OCI-LY7 (cell line): ENCODE measurements around the gene SYNGAP1. TPM values are rescaled to one million over a fixed set of nuclear protein-coding genes. Genes with fewer than 3 reads are reported as not detected.

Source experiments
- BruUV-seq: library from RNA; stranded (reverse); fragments of 400-500 nt; replicated peaks from 2 replicates; lab custom pipeline; 2021; lab: Mats Ljungman, UMichigan
- CTCF ChIA-PET: fragments of 300-600 bp; sonication (Branson Sonifier 250); formaldehyde crosslinking; loops from one replicate; lab custom pipeline; 2022; ENCODE audit warnings: antibody characterized with exemption; ENCODE audit not compliant: unreplicated experiment; lab: Charles Lee
- POLR2A ChIA-PET: fragments of 300-600 bp; sonication (Branson Sonifier 250); formaldehyde crosslinking; loops from one replicate; lab custom pipeline; 2022; ENCODE audit warnings: antibody characterized with exemption; lab: Charles Lee
- DNase-seq: peaks from one replicate; pipeline ENCODE4 v3.0.0-alpha.2; 2015; ENCODE audit warnings: low spot score
- H2AFZ ChIP-seq: fragments of 200-600 bp; sonication (generic), shearing (Covaris generic); 2 replicates; pipeline ENCODE4 v1.6.1; 2014; ENCODE audit warnings: mild to moderate bottlenecking, antibody characterized with exemption, low read length, moderate library complexity
- H3K27ac ChIP-seq: fragments of 200-600 bp; sonication (generic); 2 replicates; pipeline ENCODE4 v1.5.1; 2014; ENCODE audit warnings: mixed run types, low read depth, mild to moderate bottlenecking, moderate library complexity, low read length, inconsistent platforms; ENCODE audit not compliant: poor library complexity, severe bottlenecking
- H3K36me3 ChIP-seq: fragments of 200-600 bp; sonication (generic); 2 replicates; pipeline ENCODE4 v1.6.1; 2014; ENCODE audit warnings: mild to moderate bottlenecking, antibody characterized with exemption, low read length, moderate library complexity, mixed read lengths; ENCODE audit not compliant: insufficient read depth
- H3K4me1 ChIP-seq: fragments of 200-600 bp; sonication (generic); 2 replicates; pipeline ENCODE4 v1.5.1; 2014; ENCODE audit warnings: mild to moderate bottlenecking, low read length; ENCODE audit not compliant: insufficient read depth, poor library complexity, severe bottlenecking
- H3K4me2 ChIP-seq: fragments of 200-600 bp; sonication (generic); 2 replicates; pipeline ENCODE4 v1.6.1; 2014; ENCODE audit warnings: mild to moderate bottlenecking, low read length
- H3K4me3 ChIP-seq: fragments of 200-600 bp; sonication (generic); 2 replicates; pipeline ENCODE4 v1.5.1; 2014; ENCODE audit warnings: mild to moderate bottlenecking, low read depth, low read length; ENCODE audit not compliant: poor library complexity, severe bottlenecking
- H3K79me2 ChIP-seq: fragments of 200-600 bp; sonication (generic); 2 replicates; pipeline ENCODE4 v1.6.1; 2016; ENCODE audit warnings: low read depth, mild to moderate bottlenecking, low read length, moderate library complexity, mixed read lengths; ENCODE audit not compliant: insufficient read depth
- H3K9me2 ChIP-seq: fragments of 200-600 bp; sonication (generic); 2 replicates; pipeline ENCODE4 v1.6.1; 2016; ENCODE audit warnings: mild to moderate bottlenecking, low read length, mixed read lengths; ENCODE audit not compliant: insufficient read depth
- H3K9me3 ChIP-seq: fragments of 200-600 bp; sonication (generic); 2 replicates; pipeline ENCODE4 v1.6.1; 2014; ENCODE audit warnings: mild to moderate bottlenecking, mixed run types, low read length, mixed read lengths
- H4K20me1 ChIP-seq: fragments of 200-600 bp; sonication (generic); 2 replicates; pipeline ENCODE4 v1.6.1; 2014; ENCODE audit warnings: mild to moderate bottlenecking, antibody characterized with exemption, low read length, moderate library complexity, mixed read lengths; ENCODE audit not compliant: insufficient read depth
- EZH2phosphoT487 ChIP-seq: fragments of 200-600 bp; sonication (generic); IDR thresholded peaks from 2 replicates; pipeline ENCODE4 v1.6.1; 2018; ENCODE audit warnings: low read depth, borderline replicate concordance, mild to moderate bottlenecking, mixed run types, antibody characterized with exemption, low read length, moderate library complexity, mixed read lengths
- intact Hi-C: fragments of 100-400 bp; cut with micrococcal nuclease; formaldehyde crosslinking; loops from one replicate; pipeline ENCODE4 v1.10.0; 2022; ENCODE audit not compliant: unreplicated experiment
- total RNA-seq, 2 experiments: library from RNA; depleted of rRNA in 1 of 2; stranded (reverse); fragments of >200 nt in 1 of 2; shearing (Covaris generic) in 1 of 2; gene quantifications; 2 replicates each; pipeline ENCODE4 v1.2.3, GENCODE V29; 2014 to 2022
- TF ChIP-seq, protein P1 (sequence below): fragments of 200-600 bp; sonication (generic); conservative IDR thresholded peaks from 2 replicates; pipeline ENCODE4 v1.5.1; 2014; ENCODE audit warnings: mild to moderate bottlenecking, antibody characterized with exemption, low read length, moderate library complexity, mixed read lengths

Gene SYNGAP1
- total RNA-seq, 2 experiments from 2014 or later, result 5.6 to 30.7 TPM

- BruUV-seq, result no TSS peak
- POLR2A ChIA-PET, result interaction anchor here (1.2 to 1.3 kb wide), 6 partner anchors 17 to 237 kb away, joined by 3 to 6 read pairs (median 5); partner anchors contain the start of gene ZBTB22
These were observed 29.7 kb upstream of the SYNGAP1 start for GRCh38 chr6:33390173-33390572.

GRCh38 chr6:33390767-33391277 is 29.0 kb upstream of the SYNGAP1 start:
- no peak for DNase-seq
- Histone ChIP-seq H3K36me3 (peaks cover 40% of the 10 kb centered on the region), H2AFZ (peak overlapping the region; percentile 89), H3K4me3 (peak overlapping the region; percentile 53), H3K27ac (peak overlapping the region; percentile 90), H4K20me1 (peaks cover 26% of the 10 kb centered on the region), H3K79me2 (peaks cover 41% of the 10 kb centered on the region), H3K4me2 (peak overlapping the region; percentile 60), H3K9me3 (no peaks in the 10 kb centered on the region), H3K4me1 (peaks cover 31% of the 10 kb centered on the region), H3K9me2 (no peaks in the 10 kb centered on the region)
- POLR2A ChIA-PET, result interaction anchor here (0.6 to 1.3 kb wide), 8 partner anchors 10 to 237 kb away, joined by 3 to 6 read pairs (median 4); partner anchors contain the start of gene ZBTB22
- TF ChIP-seq EZH2phosphoT487, result no peak
- TF ChIP-seq, protein P1, sequence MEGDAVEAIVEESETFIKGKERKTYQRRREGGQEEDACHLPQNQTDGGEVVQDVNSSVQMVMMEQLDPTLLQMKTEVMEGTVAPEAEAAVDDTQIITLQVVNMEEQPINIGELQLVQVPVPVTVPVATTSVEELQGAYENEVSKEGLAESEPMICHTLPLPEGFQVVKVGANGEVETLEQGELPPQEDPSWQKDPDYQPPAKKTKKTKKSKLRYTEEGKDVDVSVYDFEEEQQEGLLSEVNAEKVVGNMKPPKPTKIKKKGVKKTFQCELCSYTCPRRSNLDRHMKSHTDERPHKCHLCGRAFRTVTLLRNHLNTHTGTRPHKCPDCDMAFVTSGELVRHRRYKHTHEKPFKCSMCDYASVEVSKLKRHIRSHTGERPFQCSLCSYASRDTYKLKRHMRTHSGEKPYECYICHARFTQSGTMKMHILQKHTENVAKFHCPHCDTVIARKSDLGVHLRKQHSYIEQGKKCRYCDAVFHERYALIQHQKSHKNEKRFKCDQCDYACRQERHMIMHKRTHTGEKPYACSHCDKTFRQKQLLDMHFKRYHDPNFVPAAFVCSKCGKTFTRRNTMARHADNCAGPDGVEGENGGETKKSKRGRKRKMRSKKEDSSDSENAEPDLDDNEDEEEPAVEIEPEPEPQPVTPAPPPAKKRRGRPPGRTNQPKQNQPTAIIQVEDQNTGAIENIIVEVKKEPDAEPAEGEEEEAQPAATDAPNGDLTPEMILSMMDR, result no peak
- BruUV-seq, result TSS peak; percentile 91
- CTCF ChIA-PET, result interaction anchor here (0.6 to 1.0 kb wide), 4 partner anchors 17 to 35 kb away, joined by 3 to 10 read pairs (median 3); partner anchors contain the start of gene PHF1
- intact Hi-C loops, result loop anchor here (1.0 to 10.0 kb wide), 8 partner anchors 19 to 1576 kb away; partner anchors contain the start of genes B3GALT4, CUTA, HSPA1A and HSPA1L

More at GRCh38 chr6:33390173-33390572, 29.7 kb upstream of the SYNGAP1 start:
- TF ChIP-seq EZH2phosphoT487, result no peak
- TF ChIP-seq, protein P1, result no peak
- Histone ChIP-seq H3K9me3 (no peaks in the 10 kb centered on the region), H3K36me3 (peaks cover 34% of the 10 kb centered on the region), H2AFZ (peak overlapping the region; percentile 89; the same call in 1 of the 2 replicates), H4K20me1 (peaks cover 20% of the 10 kb centered on the region), H3K79me2 (peaks cover 34% of the 10 kb centered on the region), H3K4me1 (peaks cover 25% of the 10 kb centered on the region), H3K27ac (no peak overlapping the region), H3K9me2 (no peaks in the 10 kb centered on the region), H3K4me3 (no peak overlapping the region), H3K4me2 (no peak overlapping the region)
- CTCF ChIA-PET, result interaction anchor here (0.9 to 1.0 kb wide), 2 partner anchors 16 to 29 kb away, joined by 3 read pairs; no protein-coding TSS in a partner anchor
- no peak for DNase-seq
- intact Hi-C loops, result loop anchor here (5.0 to 10.0 kb wide), 3 partner anchors 93 to 1575 kb away; partner anchors contain the start of genes B3GALT4, HSPA1A, HSPA1L and RGL2
